ENCODE results near the gene ERGIC1.

The ERGIC1 gene

DNA sequence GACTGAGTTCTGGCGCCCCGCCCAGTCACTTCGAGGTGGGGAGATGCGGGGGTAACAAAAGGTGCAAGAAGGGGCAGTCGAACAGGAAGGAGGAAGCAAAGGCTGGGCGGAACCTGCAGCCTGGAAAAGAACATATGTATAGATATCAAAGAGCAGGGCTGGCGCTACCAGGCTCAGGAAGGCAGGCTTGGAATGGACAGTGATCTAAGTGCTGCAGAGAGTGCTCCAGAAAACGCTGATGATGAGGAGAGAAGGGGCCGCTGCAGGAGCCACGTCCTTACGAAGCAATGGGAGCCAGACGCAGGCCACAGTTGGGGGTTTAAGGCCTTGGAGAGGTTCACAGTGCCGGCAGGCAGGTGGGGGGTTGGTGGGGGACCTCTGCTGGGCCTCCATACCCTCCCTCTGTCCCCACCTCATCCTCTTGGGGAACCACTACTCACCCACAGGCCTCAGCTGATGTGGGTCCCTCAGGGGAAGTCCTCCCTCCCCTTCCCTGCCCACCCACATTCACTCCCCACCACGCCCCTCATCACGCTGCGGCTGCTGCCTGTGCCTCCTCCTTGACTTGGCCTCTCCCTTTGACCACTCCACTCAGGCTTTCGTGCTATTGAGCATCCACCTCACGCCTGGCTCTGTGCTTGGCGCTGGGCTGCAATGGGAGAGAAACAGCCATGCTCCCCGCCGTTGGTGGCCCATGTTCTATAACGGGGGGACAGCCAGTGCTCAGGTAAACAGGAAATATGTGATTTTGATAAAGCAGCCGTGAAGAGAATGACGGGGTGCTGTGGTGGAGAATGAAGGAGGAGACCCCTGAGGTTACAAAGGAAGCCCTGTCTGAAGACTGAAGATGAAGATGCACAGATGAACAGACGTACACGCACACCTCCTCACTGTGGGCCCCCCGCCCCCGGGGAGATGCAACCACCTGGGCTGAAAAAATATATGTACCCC lies 84.6 kb downstream of the ERGIC1 start:
- peak in 1 of 2 donors; percentile 6 for DNase-seq (ENCODE audit: low read depth in 2 of 2, low spot score in 1 of 2)

DNA sequence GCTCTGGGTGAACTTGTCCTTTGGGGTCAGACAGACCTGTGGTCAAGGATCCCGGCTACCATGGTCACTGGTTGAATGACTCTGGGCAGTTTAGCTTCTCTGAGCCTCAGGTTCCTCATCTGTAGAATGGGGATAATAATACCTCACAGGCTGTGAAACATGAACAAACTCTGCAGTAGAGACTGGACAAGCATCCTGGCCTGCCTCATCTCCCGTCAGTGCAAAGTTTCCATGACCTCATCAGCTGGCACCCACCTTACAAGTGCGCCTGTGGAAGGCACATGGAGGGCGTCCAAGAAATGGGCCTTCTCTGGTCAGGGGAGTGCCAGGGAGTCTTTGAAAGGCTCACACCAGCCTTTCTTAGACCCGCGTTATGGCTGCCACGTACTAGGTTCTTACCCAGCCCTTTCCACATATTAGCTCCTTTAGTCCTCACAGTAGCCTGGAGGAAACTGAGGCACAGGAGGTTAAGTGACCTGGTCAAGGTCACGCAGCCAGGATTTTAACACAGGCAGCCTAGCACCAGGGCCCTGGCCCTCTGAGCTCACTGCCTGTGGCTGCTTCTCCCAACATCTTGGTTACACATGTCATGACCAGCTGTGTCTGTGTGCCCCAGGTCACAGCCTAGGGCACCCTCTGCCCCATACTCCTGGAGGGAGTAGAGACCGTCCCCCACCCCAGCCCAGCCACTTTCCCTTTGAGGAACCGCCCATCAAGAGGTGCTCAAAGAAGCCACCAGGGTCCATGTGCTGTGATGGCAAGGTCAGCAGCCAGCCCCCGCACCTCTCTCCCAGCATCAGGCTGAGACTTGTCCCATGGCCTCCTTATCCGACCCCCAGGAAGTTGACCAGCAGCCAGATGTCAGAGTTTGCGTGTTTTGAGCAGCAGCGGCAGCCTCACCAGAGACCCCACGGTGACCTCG lies 85.7 kb downstream of the ERGIC1 start:
- no peak for DNase-seq (ENCODE audit: low read depth in 2 of 2, low spot score in 1 of 2)

DNA sequence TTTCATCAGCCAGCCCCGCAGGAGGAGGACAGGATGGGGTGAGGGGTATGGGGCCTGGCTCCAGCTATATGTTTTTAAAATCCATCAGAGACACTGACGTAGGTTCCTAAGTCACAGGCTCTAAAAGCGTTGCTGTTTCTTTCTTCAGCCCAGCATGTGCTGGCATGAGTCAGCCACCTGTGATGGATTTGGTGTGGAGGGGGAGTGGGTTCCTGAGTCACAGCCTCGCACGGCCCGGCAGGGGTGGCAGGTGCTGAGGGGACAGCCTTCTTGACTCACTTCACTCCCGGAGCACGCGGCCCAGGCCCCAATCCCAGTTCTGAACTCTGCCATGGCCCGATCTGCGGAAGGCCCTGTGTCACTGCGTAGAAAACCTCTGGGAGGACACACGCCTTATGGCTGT lies 86.4 kb downstream of the ERGIC1 start:
- DNase-seq (ENCODE audit: low read depth in 2 of 2, low spot score in 1 of 2), result no peak

DNA sequence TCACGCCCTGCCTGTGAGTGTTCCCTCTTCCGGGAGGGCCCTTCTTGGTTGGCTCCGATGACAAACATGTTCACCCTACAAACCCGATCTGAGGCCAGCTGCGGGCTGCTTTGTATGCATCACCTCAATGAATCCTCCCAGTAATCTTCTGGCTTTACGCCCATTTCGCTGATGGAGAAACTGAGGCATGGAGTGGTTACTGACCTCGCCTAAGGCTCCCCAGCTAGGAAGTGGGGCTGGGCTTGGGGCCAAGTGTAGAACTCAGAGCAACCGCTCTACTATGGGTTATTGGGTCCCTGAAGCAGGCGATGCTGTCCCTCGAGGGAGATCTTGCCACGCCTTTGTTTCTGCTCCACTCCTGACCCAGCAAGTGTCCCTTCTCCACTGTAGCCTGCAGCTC lies 86.9 kb downstream of the ERGIC1 start:
- DNase-seq (ENCODE audit: low read depth in 2 of 2, low spot score in 1 of 2), result no peak

DNA sequence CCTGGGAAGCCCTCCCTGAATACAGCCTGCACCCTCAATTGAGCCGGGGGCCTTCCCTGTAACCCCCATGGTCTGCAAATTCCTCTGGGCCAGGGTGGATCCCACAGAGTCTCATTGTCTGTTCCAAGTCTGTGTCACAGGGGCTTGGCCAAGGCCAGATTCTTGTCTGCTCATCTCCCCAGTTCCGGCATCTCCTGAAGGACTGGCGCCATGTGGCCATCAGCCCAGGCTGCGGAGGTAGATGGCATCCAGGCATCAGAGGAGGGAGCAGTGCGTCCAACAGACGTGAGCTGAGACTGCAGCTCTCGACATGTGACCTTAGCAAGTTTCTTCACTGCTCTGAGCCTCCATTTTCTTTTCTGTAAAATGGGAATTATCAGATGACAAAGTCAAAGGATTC lies 87.9 kb downstream of the ERGIC1 start:
- DNase-seq (ENCODE audit: low read depth in 2 of 2, low spot score in 1 of 2), result no peak

DNA sequence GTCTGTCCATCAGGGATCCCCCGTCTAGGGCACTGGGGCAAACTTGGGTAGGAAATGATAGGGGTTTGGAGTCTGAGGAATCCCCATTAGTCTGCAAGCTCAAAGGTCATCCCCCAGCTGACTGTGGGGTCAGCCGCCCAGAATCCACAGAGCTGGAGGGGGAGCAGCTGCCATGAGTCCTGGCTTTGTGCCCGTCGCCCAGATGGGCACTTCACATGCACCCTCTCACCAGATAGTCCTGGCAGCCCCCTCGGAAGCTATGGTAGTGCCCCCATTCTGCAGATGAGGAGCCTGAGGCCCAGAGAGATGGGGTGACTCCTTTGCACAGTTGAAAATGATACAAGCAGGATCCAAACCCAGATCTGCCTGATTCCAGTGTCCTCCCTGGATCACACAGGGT lies 89.5 kb downstream of the ERGIC1 start:
- no peak for DNase-seq (ENCODE audit: low read depth in 2 of 2, low spot score in 1 of 2)

DNA sequence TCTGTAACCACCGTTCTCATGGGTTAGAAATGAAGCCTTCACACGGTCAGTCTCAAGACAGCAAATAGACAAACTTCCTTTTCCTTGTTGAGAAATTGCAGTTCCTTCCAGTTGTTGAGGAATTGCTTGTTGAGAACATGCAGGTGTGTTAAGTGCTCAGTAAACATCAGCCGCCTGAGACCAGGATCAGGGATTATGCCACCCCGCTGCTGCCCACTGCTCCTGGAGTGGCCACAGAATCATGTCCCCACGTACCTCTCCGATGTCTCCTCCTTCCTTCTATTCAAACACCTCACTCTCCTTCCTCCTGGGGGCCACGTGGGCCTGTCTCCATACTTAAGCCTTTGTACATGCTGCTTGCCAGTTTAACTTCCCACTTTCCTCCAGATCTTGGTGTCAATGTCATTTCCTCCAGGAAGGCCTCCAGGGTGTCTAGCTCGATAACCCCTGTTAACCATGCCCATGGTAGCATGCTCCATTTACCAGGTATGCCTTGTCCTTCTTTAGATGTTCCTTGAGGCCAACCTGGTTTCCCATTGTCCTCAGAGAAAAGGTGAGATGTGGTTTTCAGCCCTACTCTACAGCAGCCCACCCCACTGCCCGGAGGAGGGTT lies 91.4 kb downstream of the ERGIC1 start:
- DNase-seq (ENCODE audit: low read depth in 2 of 2, low spot score in 1 of 2), result no peak

DNA sequence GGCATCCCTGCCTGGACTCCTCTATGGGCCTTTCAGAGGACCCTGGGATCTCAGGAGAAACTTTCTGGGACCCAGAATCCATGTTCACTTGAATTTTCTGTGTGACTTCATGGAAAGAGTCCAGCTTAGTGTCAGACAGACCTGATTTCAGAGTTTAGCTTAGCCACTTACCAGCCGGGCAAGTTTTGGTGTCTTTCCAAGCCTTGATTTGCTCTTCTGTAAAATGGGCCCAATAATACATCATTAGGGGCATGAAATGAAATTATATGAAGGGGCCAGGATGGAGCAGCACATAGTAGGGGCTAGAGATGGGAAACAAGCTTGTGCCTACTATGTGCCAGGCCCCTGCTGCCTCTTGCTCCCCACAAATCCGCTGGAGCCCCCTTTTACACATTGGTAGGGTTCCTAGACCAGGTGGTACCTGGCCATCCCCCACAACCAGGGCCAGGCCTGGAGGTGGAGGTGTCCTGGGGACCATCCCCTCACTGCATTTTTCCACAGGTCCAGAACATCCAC lies 92.0 kb downstream of the ERGIC1 start:
- DNase-seq (ENCODE audit: low read depth in 2 of 2, low spot score in 1 of 2), result no peak

DNA sequence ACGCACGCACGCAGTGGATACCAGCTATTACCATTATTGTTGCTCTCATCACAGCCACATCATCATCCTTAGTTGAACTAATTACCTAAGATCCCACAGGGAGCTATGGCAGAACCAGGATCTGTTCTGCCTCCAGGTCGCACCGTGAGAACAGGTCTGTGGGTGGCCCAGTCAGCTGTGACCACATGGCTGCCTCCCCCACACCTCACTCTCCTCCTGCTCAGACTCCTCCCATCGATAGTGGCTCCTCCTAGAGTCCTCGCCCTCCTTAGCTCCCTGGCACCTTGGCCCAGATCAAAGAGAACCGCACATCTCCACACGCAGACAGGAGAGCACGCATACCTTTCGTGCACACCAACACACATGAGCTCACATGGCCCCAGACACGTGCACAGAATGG lies 92.7 kb downstream of the ERGIC1 start:
- no peak for DNase-seq (ENCODE audit: low read depth in 2 of 2, low spot score in 1 of 2)

DNA sequence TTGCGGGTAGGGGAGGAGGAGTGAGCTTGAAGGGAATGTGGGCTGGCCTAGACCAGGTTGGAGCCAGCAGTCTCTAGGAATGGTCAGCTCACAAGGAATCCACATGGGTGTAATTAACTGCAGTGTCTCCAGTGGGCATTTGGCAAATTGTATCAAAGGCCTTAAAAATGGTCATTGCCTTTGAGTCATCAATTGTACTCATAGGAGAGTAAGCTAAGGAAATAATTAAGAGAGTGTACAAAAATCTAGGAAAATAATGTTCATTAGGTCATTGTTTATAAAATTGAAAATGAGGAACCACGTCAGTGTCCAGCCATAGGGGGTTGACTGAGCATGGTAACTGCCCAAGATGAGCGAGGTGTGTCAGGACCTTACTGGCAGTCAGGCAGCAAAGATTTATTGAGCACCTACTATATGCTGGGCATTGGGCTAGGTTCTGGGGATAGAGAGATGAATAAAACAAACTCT lies 95.4 kb downstream of the ERGIC1 start:
- no peak for DNase-seq (ENCODE audit: low read depth in 2 of 2, low spot score in 1 of 2)

DNA sequence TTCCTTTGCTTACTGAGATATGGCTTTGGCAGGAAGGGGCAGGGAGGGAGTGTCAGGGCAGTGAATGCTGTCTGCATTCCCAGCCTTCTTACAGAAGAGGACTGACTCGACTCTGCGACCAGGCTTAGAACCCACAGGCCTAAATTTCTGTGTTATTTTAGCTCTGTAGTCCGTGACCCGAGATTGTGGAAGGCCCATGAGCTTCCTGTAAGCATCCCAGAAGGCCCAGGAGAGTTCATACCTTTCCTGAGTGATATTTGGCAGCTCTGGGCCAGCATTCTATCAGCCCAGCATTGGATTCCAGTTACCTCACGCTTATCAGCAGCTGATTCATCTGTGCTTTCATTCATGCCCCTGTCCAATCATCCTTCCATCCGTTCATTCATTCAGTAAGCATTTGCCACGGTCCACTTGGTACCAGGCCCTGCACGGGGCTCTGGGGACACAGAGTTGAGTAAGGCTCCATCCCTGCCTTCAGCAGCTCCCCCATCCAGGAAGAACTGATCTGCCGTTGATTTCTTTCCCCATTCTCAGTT lies 97.0 kb downstream of the ERGIC1 start:
- DNase-seq (ENCODE audit: low read depth in 2 of 2, low spot score in 1 of 2), result no peak

DNA sequence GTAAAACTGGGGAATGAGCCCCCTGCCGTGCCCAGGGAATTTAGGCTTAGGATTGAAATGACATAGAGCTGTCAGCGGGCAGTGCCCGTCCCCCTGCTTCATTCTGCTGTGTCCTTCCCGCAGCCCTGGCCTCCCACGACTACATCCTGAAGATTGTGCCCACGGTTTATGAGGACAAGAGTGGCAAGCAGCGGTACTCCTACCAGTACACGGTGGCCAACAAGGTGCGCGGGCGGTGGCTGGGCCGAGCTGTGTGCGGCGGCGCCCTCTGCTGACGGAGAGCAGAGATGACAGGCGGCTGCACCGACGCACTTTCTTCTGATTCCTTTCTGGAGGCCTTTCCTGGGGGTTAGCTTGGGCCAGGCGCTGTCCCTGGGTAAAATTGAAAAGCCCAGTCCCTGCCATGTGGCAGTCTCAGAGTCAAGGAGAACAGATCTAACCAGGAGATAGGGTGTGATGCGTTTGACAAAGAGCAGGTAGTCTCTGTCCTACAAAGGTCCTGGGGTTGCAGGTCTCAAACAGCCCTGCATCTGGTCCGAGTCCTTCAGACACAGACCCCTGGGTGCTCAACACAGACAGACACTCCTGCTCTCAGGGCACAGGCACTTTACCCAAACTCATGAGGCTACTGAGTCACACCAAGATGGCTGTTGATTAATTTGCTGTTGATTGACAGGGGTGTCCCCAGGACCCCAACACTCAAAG lies 98.4 kb downstream of the ERGIC1 start:
- peak; percentile 41 to 44 for DNase-seq (ENCODE audit: low read depth in 2 of 2, low spot score in 1 of 2)

DNA sequence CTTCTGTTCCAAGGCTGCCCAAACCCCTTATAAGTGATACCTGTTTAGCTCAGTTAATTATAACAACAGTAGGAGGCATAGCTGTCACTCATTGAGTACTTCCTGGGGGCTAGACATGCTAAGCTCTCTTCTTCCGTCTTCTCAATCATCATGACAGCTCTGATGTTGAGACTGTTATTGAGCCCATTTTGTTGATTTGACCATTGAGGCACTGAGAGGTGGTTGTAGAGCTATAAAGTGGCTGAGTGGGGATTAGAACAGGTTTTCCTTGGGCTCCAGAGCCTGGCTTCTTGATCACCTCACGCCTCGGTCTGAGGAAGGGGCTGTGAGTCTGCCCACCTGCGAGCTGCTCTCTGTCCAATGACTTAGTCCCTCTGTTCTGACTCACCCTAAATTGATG lies 99.2 kb downstream of the ERGIC1 start:
- DNase-seq (ENCODE audit: low read depth in 2 of 2, low spot score in 1 of 2), result no peak

DNA sequence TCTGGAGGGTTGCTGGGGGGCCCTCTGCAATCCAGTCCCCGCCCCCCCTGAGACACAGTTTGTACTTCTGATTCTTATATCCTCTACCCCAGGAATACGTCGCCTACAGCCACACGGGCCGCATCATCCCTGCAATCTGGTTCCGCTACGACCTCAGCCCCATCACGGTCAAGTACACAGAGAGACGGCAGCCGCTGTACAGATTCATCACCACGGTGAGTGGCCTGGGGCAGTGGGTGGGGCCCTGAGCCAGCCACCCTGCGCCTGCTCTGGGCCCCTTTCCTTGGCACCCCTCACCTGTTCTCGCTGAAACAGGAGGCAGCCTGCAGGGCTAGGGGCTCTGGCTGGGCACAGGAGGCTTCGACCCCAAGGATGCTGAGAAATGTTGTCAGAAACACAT lies 101.0 kb downstream of the ERGIC1 start:
- no peak for DNase-seq (ENCODE audit: low read depth in 2 of 2, low spot score in 1 of 2)

DNA sequence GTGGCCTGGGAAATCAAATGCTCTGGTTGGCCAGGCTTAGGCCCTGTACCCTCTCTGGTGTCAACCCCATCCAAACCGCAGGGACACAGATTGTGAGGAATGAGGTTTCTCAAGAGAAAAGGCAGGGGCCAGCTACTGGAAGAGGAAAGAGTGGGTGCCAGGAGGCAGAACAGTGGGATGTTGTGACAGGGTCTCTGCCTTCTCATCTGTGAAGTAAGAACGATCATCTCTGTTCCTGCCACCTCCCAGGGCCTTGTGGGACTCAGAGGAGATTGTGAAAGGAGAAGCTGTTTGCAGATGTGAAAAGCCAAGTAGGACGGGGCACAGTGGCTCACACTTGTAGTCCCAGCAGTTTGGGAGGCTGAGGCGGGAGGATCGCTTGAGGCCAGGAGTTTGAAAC lies 102.3 kb downstream of the ERGIC1 start:
- no peak for DNase-seq (ENCODE audit: low read depth in 2 of 2, low spot score in 1 of 2)

DNA sequence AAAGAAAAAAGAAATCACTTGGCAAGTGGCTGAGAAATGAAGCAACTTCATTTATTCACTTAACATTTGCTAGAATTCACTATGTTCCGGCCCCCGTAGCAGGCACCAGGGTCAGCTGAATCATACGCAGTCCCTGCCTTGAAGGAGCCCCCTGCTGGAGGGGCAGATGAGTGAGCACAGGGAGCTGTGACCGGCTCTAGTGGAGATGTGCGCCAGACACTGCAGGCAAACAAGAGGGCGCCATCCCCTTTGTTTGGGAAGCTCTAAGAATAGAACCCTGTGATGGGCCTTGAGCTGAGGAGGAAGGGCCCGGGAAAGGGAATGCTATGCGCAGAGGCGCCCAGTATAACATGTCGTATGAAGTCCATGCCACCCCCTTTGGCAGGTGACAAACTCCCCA lies 105.0 kb downstream of the ERGIC1 start:
- DNase-seq (ENCODE audit: low read depth in 2 of 2, low spot score in 1 of 2), result no peak

DNA sequence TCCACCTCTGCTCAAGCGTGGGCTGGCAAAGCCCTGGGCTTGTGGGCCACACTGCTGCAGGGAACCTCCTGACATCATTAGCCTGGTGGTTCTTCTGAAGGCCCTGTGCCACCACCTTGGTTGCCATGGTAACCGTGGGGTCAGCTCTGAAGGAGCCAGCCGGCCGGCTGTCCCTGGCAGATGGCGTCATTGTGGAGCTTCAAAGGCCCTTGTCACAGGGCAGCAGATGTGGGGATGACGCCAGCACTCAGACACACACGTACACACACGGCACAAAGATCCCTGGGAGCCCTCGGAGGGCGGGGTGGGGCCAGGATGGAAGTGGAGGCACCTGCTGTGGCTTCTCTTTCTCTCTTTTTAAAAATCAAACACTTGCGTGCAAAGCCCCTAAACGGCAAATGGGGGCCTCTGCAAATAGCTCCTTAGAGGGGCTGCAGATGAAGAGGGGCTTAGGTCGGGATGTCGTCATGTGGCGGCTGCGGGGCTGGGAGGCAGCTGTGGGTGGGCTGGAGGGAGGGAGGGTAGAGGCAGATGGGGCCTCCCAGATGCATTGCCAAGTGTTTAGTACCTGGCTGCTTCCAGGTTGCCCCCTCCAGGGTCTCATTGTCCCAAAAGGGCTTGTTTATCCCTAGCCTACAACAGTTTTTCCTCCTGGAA lies 105.7 kb downstream of the ERGIC1 start:
- no peak for DNase-seq (ENCODE audit: low read depth in 2 of 2, low spot score in 1 of 2)

DNA sequence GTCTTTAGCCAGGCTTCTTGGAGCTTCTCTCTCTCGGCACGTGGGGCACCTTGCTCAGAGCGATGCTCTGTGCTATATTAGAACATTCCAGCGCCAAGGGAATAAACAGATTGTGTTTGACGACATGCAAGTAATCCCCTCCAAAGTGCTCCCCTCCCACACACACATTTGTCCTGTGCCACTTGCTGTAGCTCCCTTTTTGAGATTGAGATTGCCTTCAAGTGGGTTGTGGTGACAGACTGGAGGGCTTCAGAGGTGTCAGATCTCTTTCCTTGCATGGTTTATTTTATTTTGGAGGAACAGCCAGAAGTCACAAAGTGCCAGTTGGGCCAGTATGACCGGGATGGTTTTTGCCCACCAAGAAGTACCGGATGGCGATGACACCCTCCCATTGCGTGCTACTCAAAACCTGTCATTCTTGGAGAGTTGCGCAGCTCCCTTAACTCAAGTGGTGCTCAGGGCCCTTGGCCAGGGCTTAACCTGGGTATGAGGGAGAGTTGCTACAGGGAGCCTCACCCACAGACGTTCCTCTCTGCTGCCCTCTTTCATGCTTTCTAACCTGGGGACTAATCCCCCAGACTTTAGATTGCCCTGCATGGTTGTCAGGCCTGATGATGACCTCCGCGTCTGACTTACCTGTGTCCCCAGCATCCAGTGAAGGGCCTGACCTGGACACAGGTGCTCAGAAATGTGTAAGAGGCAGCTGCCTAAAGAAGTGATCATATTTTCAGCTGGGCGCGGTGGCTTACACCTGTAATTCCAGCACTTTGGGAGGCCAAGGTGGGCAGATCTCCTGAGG lies 106.4 kb downstream of the ERGIC1 start:
- no peak for DNase-seq (ENCODE audit: low read depth in 2 of 2, low spot score in 1 of 2)

DNA sequence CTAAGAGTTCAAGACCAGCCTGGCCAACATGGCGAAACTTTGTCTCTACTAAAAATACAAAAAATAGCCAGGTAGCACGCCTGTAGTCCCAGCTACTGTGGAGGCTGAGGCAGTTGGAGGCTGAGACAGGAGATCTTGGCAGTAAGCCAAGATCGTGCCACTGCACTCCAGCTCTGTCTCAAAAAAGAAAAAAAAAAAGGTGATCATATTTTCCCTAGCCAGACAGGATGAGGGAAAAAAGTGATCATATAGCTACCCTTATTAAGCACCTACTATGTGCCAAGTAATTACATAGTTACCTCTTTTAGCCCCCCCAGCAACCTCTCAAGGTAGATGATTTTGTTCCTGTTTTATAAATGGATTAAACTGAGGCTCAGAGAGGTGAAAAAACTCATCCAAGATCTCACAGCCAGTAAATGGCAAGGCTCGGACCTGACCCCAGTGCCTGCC lies 107.0 kb downstream of the ERGIC1 start:
- no peak for DNase-seq (ENCODE audit: low read depth in 2 of 2, low spot score in 1 of 2)
